ENCODE data around the gene PHF1. TPM values are rescaled to one million over a fixed set of nuclear protein-coding genes. Genes with fewer than 3 reads are reported as not detected.

PHF1 gene
- total RNA-seq, 2 donors from 2014 or later = 21.9 to 39.5 TPM

DNA sequence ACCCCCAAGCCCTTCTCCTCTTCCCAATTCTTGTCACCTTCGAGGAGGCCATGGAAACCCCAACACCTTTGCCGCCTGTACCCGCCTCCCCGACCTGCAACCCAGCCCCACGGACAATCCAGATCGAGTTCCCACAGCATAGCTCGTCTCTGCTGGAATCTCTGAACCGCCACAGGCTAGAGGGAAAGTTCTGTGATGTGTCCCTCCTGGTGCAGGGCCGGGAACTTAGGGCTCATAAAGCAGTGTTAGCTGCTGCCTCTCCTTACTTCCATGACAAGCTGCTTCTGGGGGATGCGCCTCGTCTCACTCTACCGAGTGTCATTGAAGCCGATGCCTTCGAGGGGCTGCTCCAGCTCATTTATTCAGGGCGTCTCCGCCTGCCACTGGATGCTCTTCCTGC is 44.2 kb downstream of the PHF1 start:
- no peak for DNase-seq
- Histone ChIP-seq H3K27me3 (no peaks in the 10 kb centered on the region), H3K4me3 (peak overlapping the region; percentile 93), H3K4me1 (no peaks in the 10 kb centered on the region), H3K9ac (ENCODE audit: low read depth in 2 of 2, low read length in 2 of 2) (peak overlapping the region; percentile 40 to 79), H3K36me3 (no peaks in the 10 kb centered on the region), H3K27ac (no peak overlapping the region), H3K9me3 (no peaks in the 10 kb centered on the region)
- TF ChIP-seq, protein P1, sequence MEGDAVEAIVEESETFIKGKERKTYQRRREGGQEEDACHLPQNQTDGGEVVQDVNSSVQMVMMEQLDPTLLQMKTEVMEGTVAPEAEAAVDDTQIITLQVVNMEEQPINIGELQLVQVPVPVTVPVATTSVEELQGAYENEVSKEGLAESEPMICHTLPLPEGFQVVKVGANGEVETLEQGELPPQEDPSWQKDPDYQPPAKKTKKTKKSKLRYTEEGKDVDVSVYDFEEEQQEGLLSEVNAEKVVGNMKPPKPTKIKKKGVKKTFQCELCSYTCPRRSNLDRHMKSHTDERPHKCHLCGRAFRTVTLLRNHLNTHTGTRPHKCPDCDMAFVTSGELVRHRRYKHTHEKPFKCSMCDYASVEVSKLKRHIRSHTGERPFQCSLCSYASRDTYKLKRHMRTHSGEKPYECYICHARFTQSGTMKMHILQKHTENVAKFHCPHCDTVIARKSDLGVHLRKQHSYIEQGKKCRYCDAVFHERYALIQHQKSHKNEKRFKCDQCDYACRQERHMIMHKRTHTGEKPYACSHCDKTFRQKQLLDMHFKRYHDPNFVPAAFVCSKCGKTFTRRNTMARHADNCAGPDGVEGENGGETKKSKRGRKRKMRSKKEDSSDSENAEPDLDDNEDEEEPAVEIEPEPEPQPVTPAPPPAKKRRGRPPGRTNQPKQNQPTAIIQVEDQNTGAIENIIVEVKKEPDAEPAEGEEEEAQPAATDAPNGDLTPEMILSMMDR (IDR thresholded peaks at IDR 0.05) = no peak
- intact Hi-C loops (cut with DNase I) = no loop called here

DNA sequence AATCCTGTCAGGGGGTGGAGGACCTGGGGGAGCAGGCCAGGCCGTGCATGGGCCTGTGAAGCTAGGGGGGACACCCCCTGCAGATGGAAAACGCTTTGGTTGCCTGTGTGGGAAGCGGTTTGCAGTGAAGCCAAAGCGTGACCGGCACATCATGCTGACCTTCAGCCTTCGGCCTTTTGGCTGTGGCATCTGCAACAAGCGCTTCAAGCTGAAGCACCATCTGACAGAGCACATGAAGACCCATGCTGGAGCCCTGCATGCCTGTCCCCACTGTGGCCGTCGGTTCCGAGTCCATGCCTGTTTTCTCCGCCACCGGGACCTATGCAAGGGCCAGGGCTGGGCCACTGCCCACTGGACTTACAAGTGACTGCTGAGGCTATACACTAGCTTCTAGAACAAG is 45.3 kb downstream of the PHF1 start:
- Histone ChIP-seq H3K36me3 (no peaks in the 10 kb centered on the region), H3K9me3 (no peaks in the 10 kb centered on the region), H3K27ac (no peak overlapping the region), H3K4me3 (no peak overlapping the region), H3K4me1 (no peaks in the 10 kb centered on the region), H3K27me3 (no peaks in the 10 kb centered on the region), H3K9ac (ENCODE audit: low read depth in 2 of 2, low read length in 2 of 2) (no peak overlapping the region)
- TF ChIP-seq, protein P1 (IDR thresholded peaks at IDR 0.05) = no peak
- intact Hi-C loops (cut with DNase I) = no loop called here
- no peak for DNase-seq

DNA sequence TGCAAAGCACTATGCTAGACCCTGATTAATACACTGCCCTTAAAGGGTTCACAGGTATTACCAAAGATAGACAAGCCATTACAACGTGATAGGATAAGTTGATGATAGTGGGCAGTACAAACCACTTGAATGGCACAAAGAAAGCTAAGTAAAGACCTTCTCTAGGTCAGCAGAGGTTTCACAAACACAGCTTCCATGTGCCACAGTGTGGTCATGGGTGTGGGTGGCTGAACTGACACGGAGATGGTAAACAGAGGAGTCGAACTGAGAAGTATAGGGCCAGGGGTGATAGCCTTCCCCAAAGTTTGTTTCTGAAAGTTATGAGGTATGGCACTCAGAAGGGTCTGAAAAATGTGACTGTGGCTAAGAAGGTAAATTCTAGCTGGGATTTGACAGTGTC is 47.9 kb downstream of the PHF1 start:
- DNase-seq = no peak
- no peaks in the 10 kb centered on the region for H3K4me1 ChIP-seq
- H3K4me3 ChIP-seq = no peak overlapping the region
- no peak overlapping the region for H3K27ac ChIP-seq
- H3K27me3 ChIP-seq = no peaks in the 10 kb centered on the region
- TF ChIP-seq, protein P1 (IDR thresholded peaks at IDR 0.05) = no peak
- H3K36me3 ChIP-seq = no peaks in the 10 kb centered on the region
- H3K9ac ChIP-seq (ENCODE audit: low read depth in 2 of 2, low read length in 2 of 2) = no peak overlapping the region
- intact Hi-C loops (cut with DNase I) = no loop called here
- no peaks in the 10 kb centered on the region for H3K9me3 ChIP-seq

DNA sequence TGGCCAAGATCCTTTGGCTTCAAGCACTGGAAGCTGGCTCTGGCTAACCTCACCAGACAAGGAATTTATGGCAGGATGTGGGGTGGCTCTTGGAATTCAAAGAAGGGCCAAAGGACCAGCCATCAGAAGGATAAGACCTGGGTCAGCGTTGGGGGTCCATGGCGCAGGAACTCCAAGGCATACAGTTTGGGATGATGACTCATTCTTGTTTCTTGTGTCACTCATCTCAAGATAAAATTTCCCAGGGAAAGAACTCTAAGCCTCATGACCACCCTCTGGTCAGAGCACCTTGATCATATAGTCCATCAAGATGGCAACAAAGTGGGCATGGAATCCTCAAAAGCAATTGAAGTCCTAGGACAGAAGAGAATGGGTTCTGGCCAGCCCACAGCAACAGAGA is 48.4 kb downstream of the PHF1 start:
- no peak overlapping the region for H3K4me3 ChIP-seq
- H3K9me3 ChIP-seq = no peaks in the 10 kb centered on the region
- no peak overlapping the region for H3K9ac ChIP-seq (ENCODE audit: low read depth in 2 of 2, low read length in 2 of 2)
- TF ChIP-seq, protein P1 (IDR thresholded peaks at IDR 0.05) = no peak
- intact Hi-C loops (cut with DNase I) = no loop called here
- no peak for DNase-seq
- no peaks in the 10 kb centered on the region for H3K27me3 ChIP-seq
- H3K27ac ChIP-seq = no peak overlapping the region
- no peaks in the 10 kb centered on the region for H3K4me1 ChIP-seq
- no peaks in the 10 kb centered on the region for H3K36me3 ChIP-seq

Small RNA genes within 50 kb of the gene (microRNA-seq; reads per million reads assigned to microRNA genes)
- not detected for gene MIR5004

Other genes starting within 250 kb of the PHF1 start
- under 1 TPM; 0.13 to 0.44 TPM for gene COL11A2, start 218.5 kb upstream of the PHF1 start, total RNA-seq
- 10 to 100 TPM; 33.4 to 36.3 TPM for gene RXRB, start 210.3 kb upstream of the PHF1 start, total RNA-seq
- 100 to 1,000 TPM; 170 to 212 TPM for gene SLC39A7, start 210.1 kb upstream of the PHF1 start, total RNA-seq
- gene HSD17B8, start 206.4 kb upstream of the PHF1 start, total RNA-seq = 10 to 100 TPM; 13.0 to 23.7 TPM
- 10 to 100 TPM; 24.8 to 30.9 TPM for gene RING1, start 202.5 kb upstream of the PHF1 start, total RNA-seq
- 10 to 100 TPM; 48.4 to 73.2 TPM for gene VPS52, start 139.1 kb upstream of the PHF1 start, total RNA-seq
- 1,000 to 10,000 TPM; 1,996 to 2,041 TPM for gene RPS18, start 138.9 kb upstream of the PHF1 start, total RNA-seq
- gene B3GALT4, start 133.9 kb upstream of the PHF1 start, total RNA-seq = 10 to 100 TPM; 22.0 to 26.4 TPM
- gene WDR46, start 121.8 kb upstream of the PHF1 start, total RNA-seq = 10 to 100 TPM; 25.7 to 51.7 TPM
- gene PFDN6, start 121.4 kb upstream of the PHF1 start, total RNA-seq = 10 to 100 TPM; 36.5 to 77.0 TPM
- 10 to 100 TPM; 29.9 to 34.7 TPM for gene RGL2, start 112.1 kb upstream of the PHF1 start, total RNA-seq
- gene TAPBP, start 96.9 kb upstream of the PHF1 start, total RNA-seq = 100 to 1,000 TPM; 204 to 235 TPM
- gene ZBTB22, start 93.3 kb upstream of the PHF1 start, total RNA-seq = 10 to 100 TPM; 12.4 to 16.9 TPM
- 10 to 100 TPM; 38.7 to 46.7 TPM for gene DAXX, start 88.1 kb upstream of the PHF1 start, total RNA-seq
- 10 to 100 TPM; 15.8 to 74.6 TPM for gene KIFC1, start 19.2 kb upstream of the PHF1 start, total RNA-seq
- gene CUTA, start 7.1 kb downstream of the PHF1 start, total RNA-seq = 100 to 1,000 TPM; 145 to 172 TPM
- gene SYNGAP1, start 9.1 kb downstream of the PHF1 start, total RNA-seq = 10 to 100 TPM in 1 of 2 donors, 1 to 10 TPM in 1; 5.3 to 10.4 TPM
- gene ZBTB9, start 43.6 kb downstream of the PHF1 start, total RNA-seq = 1 to 10 TPM; 4.8 to 8.1 TPM
- 10 to 100 TPM; 72.1 to 76.6 TPM for gene BAK1, start 169.3 kb downstream of the PHF1 start, total RNA-seq
- 100 to 1,000 TPM in 1 of 2 donors, 10 to 100 TPM in 1; 86.2 to 119 TPM for gene ITPR3, start 210.3 kb downstream of the PHF1 start, total RNA-seq